ENCODE data around the gene CDY1B.
"Not testable (repeated sequence)": the region's sequence is repeated elsewhere in the genome, so short reads cannot be mapped to it uniquely, and the experiment has no call there.

CDY1B gene

DNA sequence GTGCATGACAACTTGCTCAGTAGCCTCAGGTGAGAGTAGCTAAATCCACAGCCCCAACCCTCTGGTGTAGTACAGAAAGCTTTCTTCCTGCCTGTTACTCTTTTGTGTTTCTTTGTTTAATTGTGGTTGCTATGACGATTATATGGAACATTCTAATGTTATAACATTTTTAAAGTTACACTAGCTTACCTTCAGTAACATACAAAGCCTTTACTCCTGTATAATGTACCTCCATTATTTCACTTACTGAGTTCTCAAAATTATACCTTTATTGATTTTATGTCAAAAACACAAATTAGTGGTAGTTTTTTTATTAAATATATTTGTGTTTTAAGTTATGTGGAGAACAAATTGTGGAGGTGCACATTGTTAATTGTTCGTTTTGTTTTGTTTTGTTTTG, at the start of gene CDY1B:
Gene CDY1B, minus strand, starts transcription at position 101 of the 400 bp plus-strand sequence. CDS start 331 bp downstream, outside the sequence.
- not testable (repeated sequence) for DNase-seq (ENCODE audit: low read depth)

GRCh38 chrY:24049525-24049924, 1.7 kb upstream of the CDY1B start:
- DNase-seq (ENCODE audit: low read depth), result not testable (repeated sequence)

- not testable (repeated sequence) for DNase-seq (ENCODE audit: low read depth)
Observed at GRCh38 chrY:24043209-24043608, 4.6 kb downstream of the CDY1B start.

- DNase-seq (ENCODE audit: low read depth), result not testable (repeated sequence)
Observed at GRCh38 chrY:24039008-24039718, 8.7 kb downstream of the CDY1B start.

GRCh38 chrY:24026212-24027103, 21.4 kb downstream of the CDY1B start:
- DNase-seq (ENCODE audit: low read depth), result not testable (repeated sequence)

All from activated T-cell treated with anti-CD3 and anti-CD28 coated beads for 48 hours (primary cell).